HG03159 (cell line): Measurements from ENCODE around the gene KIF26A.

Experiments
- ATAC-seq: cut with Tn5 transposase; IDR thresholded peaks from one replicate; pipeline ENCODE4 v1.9.1; 2021; ENCODE audit warnings: mild to moderate bottlenecking, moderate library complexity; ENCODE audit not compliant: unreplicated experiment

KIF26A gene

DNA sequence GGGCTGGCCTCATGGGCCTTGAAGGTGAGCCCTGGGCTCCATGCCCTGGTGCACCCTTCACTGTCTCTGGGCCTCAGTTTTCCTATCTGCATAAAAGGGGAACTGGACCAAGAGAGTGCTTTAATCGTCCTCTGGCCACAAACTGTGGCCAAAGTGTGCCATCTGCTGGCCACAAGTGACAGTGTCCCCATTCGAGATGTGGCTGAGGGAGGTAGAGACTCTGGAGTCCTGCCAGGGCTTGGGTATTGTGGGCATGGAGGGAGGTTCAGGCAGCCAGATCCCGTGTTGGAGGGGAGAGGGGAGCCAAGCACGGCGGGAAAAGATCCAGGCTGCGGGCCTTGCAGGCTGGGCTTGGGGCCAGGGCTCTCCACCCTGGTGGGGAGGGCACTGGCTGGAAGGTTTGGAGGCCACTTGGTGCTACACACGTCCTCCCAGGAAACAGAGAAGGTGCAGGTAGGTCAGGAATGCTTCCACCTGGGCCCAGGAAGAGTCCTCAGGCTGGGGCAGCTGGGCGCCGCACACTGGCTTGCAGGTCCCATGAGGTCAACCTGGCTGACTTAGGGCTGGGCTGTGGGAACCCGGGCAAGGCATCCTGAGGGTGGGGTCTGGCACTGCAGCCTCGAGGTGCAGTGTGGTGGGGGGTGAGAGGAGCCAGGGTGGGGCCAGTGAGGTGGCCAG lies 7.3 kb upstream of the KIF26A start:
- ATAC-seq, result no peak

- no peak for ATAC-seq
Measured at GRCh38 chr14:104131968-104132732, 6.2 kb upstream of the KIF26A start.

DNA sequence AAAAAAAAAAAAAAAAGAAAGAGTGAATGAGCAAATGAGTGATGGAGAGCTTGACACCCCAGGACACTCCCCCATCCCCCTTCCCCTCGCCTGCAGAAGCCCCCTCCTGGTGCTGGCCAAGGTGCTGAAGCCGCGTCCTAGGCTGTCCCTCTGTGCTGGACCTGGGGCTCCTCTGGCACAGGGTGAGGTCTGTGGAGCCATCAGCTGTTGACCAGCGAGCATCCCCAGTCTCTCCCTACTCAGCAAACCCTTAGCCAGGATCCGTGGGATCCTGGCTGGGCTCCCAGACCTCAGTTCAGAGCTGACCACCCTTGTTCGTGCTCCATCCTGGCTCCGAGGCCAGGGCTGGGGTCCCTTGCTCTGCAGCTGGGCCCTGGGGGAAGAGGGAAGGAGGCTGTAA lies 5.4 kb upstream of the KIF26A start:
- ATAC-seq, result no peak

DNA sequence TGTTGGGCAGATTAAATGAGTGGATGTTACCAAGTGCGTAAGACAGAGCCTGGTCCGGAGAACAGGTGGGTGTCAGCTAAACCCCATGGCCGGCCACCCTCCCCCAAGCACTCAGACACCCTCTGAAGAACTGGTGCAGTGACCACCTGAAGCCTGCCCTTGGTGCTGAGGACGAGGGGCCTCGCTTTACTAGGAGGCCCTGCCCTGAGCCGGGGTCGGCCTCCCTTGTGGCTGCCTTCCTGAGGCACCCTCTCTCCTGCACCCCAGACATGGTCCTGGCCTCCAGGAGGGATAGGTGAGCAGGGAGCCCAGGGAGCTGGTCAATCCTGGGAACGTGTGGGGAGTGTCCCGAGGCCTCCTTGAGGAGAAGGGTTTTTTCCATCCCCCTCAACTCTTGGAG lies 4.9 kb upstream of the KIF26A start:
- no peak for ATAC-seq

GRCh38 chr14:104134061-104134965 lies 4.1 kb upstream of the KIF26A start:
- no peak for ATAC-seq

- no peak for ATAC-seq
Measured at GRCh38 chr14:104135121-104135903, 3.1 kb upstream of the KIF26A start.

DNA sequence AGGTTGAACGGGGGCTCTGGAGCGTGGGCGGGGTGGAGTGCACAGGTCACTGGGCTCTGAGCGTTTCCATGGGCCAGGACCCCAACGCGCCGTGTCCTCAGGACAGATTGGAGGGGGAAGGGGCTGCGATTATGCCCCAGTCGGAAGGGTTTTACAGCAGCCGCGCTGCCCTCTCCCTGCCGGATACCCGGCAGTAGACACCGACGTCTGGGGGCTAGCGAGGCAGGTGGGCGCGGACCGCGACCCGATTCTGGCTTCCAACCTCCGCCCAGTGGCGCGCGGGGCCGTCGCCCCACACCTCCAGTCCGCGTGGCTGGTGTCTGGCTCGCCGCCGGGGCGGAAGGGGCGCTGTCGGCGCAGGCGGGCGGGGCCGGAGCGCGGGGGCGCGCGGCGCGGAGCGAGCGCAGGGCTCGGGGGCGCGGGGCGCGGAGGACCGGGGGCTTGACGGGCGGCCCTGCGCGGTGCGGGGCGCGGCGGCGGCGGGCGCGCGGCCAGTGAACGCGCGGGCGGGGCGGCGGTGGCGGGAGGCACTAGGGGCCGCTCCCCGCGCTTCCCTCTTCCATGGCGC lies 2.4 kb upstream of the KIF26A start:
- ATAC-seq, result no peak

GRCh38 chr14:104136472-104137296 lies 1.7 kb upstream of the KIF26A start:
- no peak for ATAC-seq

DNA sequence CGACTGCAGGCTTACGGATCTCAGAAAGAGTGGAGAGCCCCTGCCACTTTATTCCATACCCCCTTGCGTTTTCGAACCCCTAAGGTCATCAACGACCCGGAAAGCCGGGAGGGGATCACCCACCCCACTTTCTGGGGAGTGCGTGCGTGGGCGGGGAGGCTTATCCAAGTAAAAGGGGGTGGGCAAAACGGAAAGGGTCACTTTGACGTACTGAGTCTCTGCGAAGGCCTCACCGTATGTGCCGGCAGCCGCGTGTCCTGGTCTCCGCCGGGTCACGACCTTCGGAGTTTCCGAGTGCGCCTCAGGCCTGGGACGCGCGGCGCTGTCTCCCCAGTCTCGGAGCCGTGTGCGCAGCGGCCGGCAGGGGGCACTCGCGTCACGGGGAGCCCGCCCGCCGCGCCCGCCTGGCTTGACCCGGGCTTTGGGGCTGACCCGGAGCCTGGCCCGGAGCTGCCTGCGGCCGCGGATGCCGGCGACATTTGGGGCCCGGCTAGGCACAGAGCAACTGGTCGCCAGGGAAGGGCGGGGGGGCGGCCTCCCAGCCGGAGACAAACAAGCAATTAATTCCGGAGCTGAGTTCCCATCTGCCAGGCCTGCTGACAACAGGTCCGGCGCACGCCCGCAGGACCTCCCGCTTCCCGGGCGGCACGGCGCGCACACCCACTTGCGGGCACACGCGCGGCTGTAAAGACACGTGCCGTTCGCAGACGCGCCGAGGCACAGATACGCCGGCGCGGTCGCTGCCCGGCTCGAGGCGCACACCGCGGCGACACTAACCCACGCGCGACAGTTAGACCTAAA lies 890 bp upstream of the KIF26A start:
- no peak for ATAC-seq

GRCh38 chr14:104138718-104139459 lies 502 bp downstream of the KIF26A start:
- ATAC-seq, result no peak

DNA sequence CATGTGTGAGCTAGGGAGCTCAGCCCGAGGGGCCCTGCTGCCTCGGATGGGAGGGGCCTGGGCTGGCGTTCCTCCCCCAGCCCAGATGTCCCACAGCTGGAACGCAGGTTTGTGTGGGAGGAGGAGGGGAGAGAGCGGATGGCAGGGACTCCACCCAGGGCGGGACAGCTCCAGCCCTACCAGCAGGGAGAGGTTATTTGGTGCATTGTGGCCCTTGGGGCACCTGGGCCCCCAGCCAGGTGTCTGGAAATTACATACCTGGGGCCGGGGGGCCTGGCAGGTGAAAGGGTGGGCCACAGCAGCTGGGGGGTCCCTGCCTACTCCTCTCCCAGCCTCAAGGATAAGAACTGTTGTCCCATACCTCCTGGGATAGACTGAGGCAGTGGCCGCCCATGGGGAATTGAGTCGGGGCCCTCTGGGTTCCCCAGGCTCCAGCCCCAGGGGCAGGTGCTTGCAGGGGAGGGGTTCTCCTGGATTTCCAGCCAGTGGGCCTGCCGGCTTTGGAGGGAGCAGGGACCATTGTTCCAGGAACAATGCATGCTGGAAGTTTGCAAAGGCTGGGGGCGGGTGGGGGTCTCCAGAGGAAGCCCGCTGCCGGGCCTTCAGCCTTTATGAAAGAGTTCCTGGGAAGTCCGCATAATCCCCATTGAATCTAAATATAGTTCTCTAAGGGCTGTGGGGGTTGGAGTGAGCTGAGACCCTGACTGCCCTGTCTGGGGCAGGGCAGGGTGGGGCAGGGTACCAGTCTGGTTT lies 1.2 kb downstream of the KIF26A start:
- ATAC-seq, result no peak

DNA sequence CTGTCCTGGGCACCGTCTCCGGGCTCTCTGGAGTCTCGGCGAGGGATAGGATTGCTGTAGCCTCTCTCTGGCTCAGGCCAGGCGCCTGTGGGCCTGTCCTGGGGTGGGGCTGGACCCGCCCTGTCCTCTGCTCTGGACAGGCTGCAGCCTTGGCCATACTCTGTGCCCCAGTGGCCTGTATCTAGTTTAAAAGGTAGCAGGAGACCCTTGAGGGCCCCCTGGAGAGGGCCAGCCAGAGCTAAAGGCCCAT lies 1.8 kb downstream of the KIF26A start:
- ATAC-seq, result no peak

GRCh38 chr14:104140463-104141331 lies 2.3 kb downstream of the KIF26A start:
- ATAC-seq, result no peak

DNA sequence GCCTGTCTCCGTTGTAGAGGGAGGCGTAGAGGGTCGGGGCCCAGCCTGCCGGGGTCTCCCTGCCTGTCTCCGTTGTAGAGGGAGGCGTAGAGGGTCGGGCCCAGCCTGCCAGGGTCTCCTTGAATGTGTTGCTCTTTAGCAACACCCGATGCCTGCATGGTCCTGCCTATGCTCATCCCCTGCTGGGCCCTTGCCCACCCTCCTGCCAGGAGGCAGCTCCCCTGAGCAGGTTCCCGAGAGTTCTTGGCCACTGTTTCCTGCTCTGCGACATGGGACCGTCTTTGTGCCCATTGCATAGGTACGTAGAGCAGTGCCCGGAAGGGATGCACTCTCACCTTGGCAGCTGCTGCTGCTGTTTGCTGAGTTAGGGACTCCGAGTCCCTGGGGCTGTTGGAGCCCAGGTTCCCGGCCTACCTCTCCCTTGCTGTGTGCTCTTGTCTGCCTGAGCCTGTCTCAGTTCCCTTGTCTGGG lies 3.3 kb downstream of the KIF26A start:
- ATAC-seq, result no peak

GRCh38 chr14:104142136-104142945 lies 4.0 kb downstream of the KIF26A start:
- ATAC-seq, result no peak
